DND-41 (cell line): ENCODE measurements around the gene SAMD4A.
A peak's percentile ranks its signal among the peaks of the same experiment; 100 is the strongest.

Experiments used
- ATAC-seq: fragments of 200-7000 bp; cut with Tn5 transposase; 3 replicates; pipeline ENCODE4 v1.9.1; 2021; ENCODE audit warnings: low read depth; ENCODE audit not compliant: insufficient read depth
- DNase-seq: peaks from one replicate; pipeline ENCODE4 v3.0.0-alpha.2; 2020
- H2AFZ ChIP-seq: 2 replicates; pipeline ENCODE4 v1.6.0; 2012; ENCODE audit warnings: low read depth, low read length
- H3K27ac ChIP-seq: 2 replicates; pipeline ENCODE4 v1.5.1; 2012; ENCODE audit warnings: low read length, inconsistent platforms
- H3K27me3 ChIP-seq: fragments of 200-600 bp; sonication (generic); 2 replicates; pipeline ENCODE4 v1.6.0; 2012; ENCODE audit warnings: low read length, mild to moderate bottlenecking, inconsistent platforms; ENCODE audit not compliant: insufficient read depth, poor library complexity
- H3K36me3 ChIP-seq: 2 replicates; pipeline ENCODE4 v1.5.1; 2012; ENCODE audit warnings: low read length, inconsistent platforms; ENCODE audit not compliant: insufficient read depth
- H3K4me1 ChIP-seq: 2 replicates; pipeline ENCODE4 v1.5.1; 2012; ENCODE audit warnings: mild to moderate bottlenecking, low read length; ENCODE audit not compliant: insufficient read depth
- H3K4me2 ChIP-seq: 2 replicates; pipeline ENCODE4 v1.6.0; 2012; ENCODE audit warnings: mild to moderate bottlenecking, moderate library complexity, low read length, inconsistent platforms; ENCODE audit not compliant: insufficient read depth
- H3K4me3 ChIP-seq, 2 experiments: fragments of 200-600 bp in 1 of 2; shearing (Covaris generic) in 1 of 2; 2 replicates each; pipeline ENCODE4 v1.5.1; 2012 to 2016; ENCODE audit warnings: inconsistent platforms in 2 of 2, low read length in 2 of 2, mild to moderate bottlenecking in 2 of 2, low read depth in 1 of 2, moderate library complexity in 1 of 2
- H3K79me2 ChIP-seq: 2 replicates; pipeline ENCODE4 v1.6.0; 2012; ENCODE audit warnings: low read length, inconsistent platforms; ENCODE audit not compliant: insufficient read depth
- H3K9ac ChIP-seq: 2 replicates; pipeline ENCODE4 v1.6.0; 2012; ENCODE audit warnings: low read depth, mild to moderate bottlenecking, inconsistent platforms, low read length, moderate library complexity
- H3K9me3 ChIP-seq: 2 replicates; pipeline ENCODE4 v1.5.1; 2012; ENCODE audit warnings: low read length, moderate library complexity, mild to moderate bottlenecking, inconsistent platforms; ENCODE audit not compliant: insufficient read depth, severe bottlenecking
- H4K20me1 ChIP-seq: 2 replicates; pipeline ENCODE4 v1.6.0; 2012; ENCODE audit warnings: low read length; ENCODE audit not compliant: insufficient read depth
- EZH2 ChIP-seq: IDR thresholded peaks from 3 replicates; pipeline ENCODE4 v1.6.1; 2012; ENCODE audit warnings: borderline replicate concordance, low read depth, mild to moderate bottlenecking, moderate library complexity, low read length, inconsistent platforms; ENCODE audit not compliant: severe bottlenecking
- TF ChIP-seq, protein P1 (sequence below): IDR thresholded peaks from 2 replicates; pipeline ENCODE4 v1.5.1; 2012; ENCODE audit warnings: borderline replicate concordance, low read length, moderate library complexity, mild to moderate bottlenecking; ENCODE audit not compliant: poor library complexity, severe bottlenecking; ENCODE audit errors: extremely low read depth

SAMD4A gene

DNA sequence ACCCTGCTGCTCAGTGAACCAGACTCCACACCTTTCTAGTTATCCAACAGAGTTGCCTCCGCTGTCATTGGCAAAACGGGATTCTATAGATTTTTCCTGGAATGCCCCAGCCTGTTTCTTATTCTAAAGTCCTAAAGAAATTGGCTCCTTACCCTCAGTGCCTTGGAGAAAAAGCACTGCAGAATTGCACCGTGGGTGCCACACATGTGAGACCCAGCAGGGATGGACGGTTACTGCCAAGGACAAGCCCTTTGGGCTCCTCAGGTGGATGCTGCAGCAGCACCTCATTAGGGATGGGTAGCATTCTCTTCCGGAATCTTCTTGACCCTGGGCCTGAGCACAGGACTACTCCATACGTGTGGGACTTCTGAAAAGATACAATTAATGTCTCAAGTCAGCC, 214.2 kb downstream of the SAMD4A start:
- ATAC-seq (no peak), DNase-seq (no peak)
- H3K4me3 ChIP-seq = no peak overlapping the region
- H3K27ac ChIP-seq = no peak overlapping the region
- peaks cover 27% of the 10 kb centered on the region for H3K27me3 ChIP-seq
- TF ChIP-seq EZH2 = no peak
- TF ChIP-seq, protein P1, sequence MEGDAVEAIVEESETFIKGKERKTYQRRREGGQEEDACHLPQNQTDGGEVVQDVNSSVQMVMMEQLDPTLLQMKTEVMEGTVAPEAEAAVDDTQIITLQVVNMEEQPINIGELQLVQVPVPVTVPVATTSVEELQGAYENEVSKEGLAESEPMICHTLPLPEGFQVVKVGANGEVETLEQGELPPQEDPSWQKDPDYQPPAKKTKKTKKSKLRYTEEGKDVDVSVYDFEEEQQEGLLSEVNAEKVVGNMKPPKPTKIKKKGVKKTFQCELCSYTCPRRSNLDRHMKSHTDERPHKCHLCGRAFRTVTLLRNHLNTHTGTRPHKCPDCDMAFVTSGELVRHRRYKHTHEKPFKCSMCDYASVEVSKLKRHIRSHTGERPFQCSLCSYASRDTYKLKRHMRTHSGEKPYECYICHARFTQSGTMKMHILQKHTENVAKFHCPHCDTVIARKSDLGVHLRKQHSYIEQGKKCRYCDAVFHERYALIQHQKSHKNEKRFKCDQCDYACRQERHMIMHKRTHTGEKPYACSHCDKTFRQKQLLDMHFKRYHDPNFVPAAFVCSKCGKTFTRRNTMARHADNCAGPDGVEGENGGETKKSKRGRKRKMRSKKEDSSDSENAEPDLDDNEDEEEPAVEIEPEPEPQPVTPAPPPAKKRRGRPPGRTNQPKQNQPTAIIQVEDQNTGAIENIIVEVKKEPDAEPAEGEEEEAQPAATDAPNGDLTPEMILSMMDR = no peak
- no peaks in the 10 kb centered on the region for H3K9me3 ChIP-seq
- peaks cover 9% of the 10 kb centered on the region for H3K4me1 ChIP-seq
- H3K9ac ChIP-seq = no peak overlapping the region
- no peaks in the 10 kb centered on the region for H3K36me3 ChIP-seq
- H3K79me2 ChIP-seq = no peaks in the 10 kb centered on the region
- no peak overlapping the region for H3K4me2 ChIP-seq
- no peak overlapping the region for H2AFZ ChIP-seq
- no peaks in the 10 kb centered on the region for H4K20me1 ChIP-seq

DNA sequence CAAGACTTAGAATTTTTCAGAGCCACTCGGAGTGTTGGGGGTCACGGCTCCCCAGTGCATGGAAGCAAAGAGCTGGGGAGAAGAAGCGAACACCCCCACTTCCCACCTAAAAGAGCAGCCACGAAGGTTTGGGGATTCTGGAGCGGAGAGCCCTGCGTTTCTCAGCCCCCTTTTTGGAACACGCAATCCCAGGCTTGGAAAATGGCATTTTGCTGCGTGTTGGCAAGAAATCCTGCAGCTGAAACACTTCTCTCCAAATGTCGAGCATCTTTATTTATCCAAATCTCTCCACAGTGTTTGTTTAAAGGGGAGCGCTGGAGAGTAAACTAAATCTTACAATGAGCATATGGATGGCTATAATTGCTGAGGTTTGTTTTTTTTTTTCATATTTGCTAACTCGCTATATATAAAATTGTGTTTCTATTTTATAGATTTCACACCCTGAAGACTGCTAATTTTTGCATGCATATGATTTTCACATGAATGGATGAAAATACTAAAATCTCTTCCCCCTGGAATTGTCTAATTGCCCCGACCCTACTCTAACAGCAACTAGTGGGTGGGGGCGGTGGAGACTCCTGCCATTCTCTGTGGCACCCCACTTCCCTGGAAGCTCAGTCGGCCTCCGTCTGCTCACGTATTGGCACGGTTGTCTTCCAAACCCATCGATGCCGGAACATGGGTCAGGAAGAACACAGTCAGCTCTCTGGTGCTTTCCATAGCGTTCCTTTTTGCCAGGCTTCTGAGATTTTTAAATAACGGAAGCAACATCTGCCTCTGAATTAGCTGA, 215.2 kb downstream of the SAMD4A start:
- Histone ChIP-seq H3K4me2 (no peak overlapping the region), H3K27ac (no peak overlapping the region), H4K20me1 (no peaks in the 10 kb centered on the region), H3K4me1 (no peaks in the 10 kb centered on the region), H3K27me3 (peaks cover 18% of the 10 kb centered on the region), H3K36me3 (no peaks in the 10 kb centered on the region), H3K79me2 (no peaks in the 10 kb centered on the region), H3K9me3 (no peaks in the 10 kb centered on the region), H3K9ac (no peak overlapping the region), H3K4me3 (no peak overlapping the region), H2AFZ (no peak overlapping the region)
- TF ChIP-seq, protein P1 = no peak
- TF ChIP-seq EZH2 = no peak
- DNase-seq (no peak), ATAC-seq (no peak)

DNA sequence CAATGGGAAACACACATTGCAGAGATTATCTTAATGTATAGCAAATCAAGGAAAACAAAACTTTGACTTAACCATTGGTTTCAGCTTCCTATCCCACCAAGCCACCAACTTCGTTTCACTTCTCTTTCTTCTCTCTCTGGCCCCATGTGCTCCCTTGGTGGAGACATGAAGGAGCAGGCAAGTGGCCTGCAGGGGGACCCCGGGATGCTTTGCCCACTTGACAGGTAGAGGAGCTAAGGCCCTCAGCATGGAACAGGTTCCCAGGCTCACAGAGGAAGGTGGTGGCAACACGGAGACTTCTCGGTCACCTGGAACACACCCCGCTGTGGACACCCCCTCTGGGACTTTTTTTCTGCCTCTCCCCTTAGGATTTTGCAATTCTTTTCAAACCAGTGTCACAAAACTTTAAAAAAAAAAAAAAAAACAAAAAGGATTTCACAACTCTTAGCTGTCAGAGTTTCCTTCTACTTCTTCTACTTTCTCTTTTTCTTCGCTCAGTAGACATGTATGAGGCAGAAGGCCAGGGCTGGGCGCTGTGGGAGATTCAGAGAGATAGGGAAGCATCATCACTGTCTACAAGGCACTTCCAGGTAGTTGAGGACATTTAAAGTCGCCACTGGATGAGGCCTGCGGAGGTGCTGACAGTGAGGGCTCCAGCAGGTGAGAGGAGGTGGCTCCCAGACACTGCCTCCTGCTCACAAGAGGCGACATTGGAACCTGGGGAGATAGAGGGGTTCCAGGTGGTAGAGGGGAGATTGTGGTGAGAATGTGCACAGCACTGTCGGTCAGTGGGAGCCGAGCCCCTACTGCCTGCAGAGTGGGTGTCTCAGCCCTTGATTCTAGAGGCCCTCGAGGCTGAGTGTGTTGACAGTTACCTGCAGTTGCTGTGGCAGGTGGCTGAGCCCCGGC, 216.1 kb downstream of the SAMD4A start:
- peak; percentile 12 for DNase-seq

More for the DNA sequence above, 216.1 kb downstream of the SAMD4A start:
- Histone ChIP-seq H4K20me1 (no peaks in the 10 kb centered on the region), H3K4me2 (no peak overlapping the region), H2AFZ (no peak overlapping the region), H3K4me1 (no peaks in the 10 kb centered on the region), H3K9me3 (no peaks in the 10 kb centered on the region), H3K27me3 (peaks cover 17% of the 10 kb centered on the region), H3K9ac (no peak overlapping the region), H3K27ac (no peak overlapping the region), H3K36me3 (no peaks in the 10 kb centered on the region), H3K79me2 (no peaks in the 10 kb centered on the region), H3K4me3 (no peak overlapping the region)
- TF ChIP-seq, protein P1 = peak; percentile 15
- no peak for TF ChIP-seq EZH2
- no peak for ATAC-seq
